Ishikawa (cell line): Measurements from ENCODE around the gene TBPL1.

Experiments
- CEBPB ChIP-seq: IDR thresholded peaks from 2 replicates; pipeline ENCODE4 v1.6.1; 2012
- CREB1 ChIP-seq: IDR thresholded peaks from 2 replicates; pipeline ENCODE4 v1.6.1; 2012; ENCODE audit warnings: low read depth
- EGR1 ChIP-seq: IDR thresholded peaks from 2 replicates; pipeline ENCODE4 v1.6.1; 2012
- EP300 ChIP-seq: IDR thresholded peaks from 2 replicates; pipeline ENCODE4 v1.6.1; 2012; ENCODE audit warnings: borderline replicate concordance
- FOXM1 ChIP-seq: IDR thresholded peaks from 2 replicates; pipeline ENCODE4 v1.6.1; 2012; ENCODE audit warnings: low read depth, borderline replicate concordance
- MAX ChIP-seq: IDR thresholded peaks from 2 replicates; pipeline ENCODE4 v1.6.1; 2012
- NFIC ChIP-seq: IDR thresholded peaks from 2 replicates; pipeline ENCODE4 v1.6.1; 2012
- RAD21 ChIP-seq: IDR thresholded peaks from 2 replicates; pipeline ENCODE4 v1.6.1; 2012; ENCODE audit warnings: low read depth
- REST ChIP-seq: IDR thresholded peaks from 2 replicates; pipeline ENCODE4 v1.6.1; 2012; ENCODE audit warnings: low read depth, mild to moderate bottlenecking
- TAF1 ChIP-seq: IDR thresholded peaks from 2 replicates; pipeline ENCODE4 v1.6.1; 2012; ENCODE audit warnings: low read depth, mild to moderate bottlenecking
- TCF12 ChIP-seq: IDR thresholded peaks from 2 replicates; pipeline ENCODE4 v1.6.1; 2012; ENCODE audit warnings: low read depth
- TEAD4 ChIP-seq: IDR thresholded peaks from 2 replicates; pipeline ENCODE4 v1.6.1; 2012
- USF1 ChIP-seq: IDR thresholded peaks from 2 replicates; pipeline ENCODE4 v1.6.1; 2012
- YY1 ChIP-seq: IDR thresholded peaks from 2 replicates; pipeline ENCODE4 v1.6.1; 2012; ENCODE audit warnings: low read depth
- ZBTB7A ChIP-seq: IDR thresholded peaks from 2 replicates; pipeline ENCODE4 v1.6.1; 2012; ENCODE audit warnings: low read depth

TBPL1 gene

GRCh38 chr6:134010400-134010799, 57.4 kb downstream of the TBPL1 start:
- no peak for TF ChIP-seq RAD21
- TF ChIP-seq USF1: no peak
- no peak for TF ChIP-seq TAF1
- TF ChIP-seq MAX: no peak
- TF ChIP-seq NFIC: no peak
- TF ChIP-seq REST: no peak
- no peak for TF ChIP-seq TEAD4
- no peak for TF ChIP-seq EGR1
- no peak for TF ChIP-seq FOXM1
- no peak for TF ChIP-seq YY1
- no peak for TF ChIP-seq ZBTB7A

GRCh38 chr6:134010974-134011373, 58.0 kb downstream of the TBPL1 start:
- TF ChIP-seq CREB1 (no peak), FOXM1 (no peak), RAD21 (no peak), CEBPB (no peak), TEAD4 (no peak)

GRCh38 chr6:134014588-134015137, 61.6 kb downstream of the TBPL1 start:
- TF ChIP-seq TEAD4 (no peak), CEBPB (no peak), FOXM1 (no peak), TCF12 (no peak), RAD21 (no peak), MAX (no peak), EGR1 (no peak), CREB1 (no peak)

GRCh38 chr6:134015719-134016557, 62.9 kb downstream of the TBPL1 start:
- TF ChIP-seq TCF12: no peak

- TF ChIP-seq TEAD4 (no peak), TCF12 (no peak), ZBTB7A (no peak), TAF1 (no peak), USF1 (no peak), RAD21 (no peak), FOXM1 (no peak), CEBPB (no peak), MAX (no peak), EGR1 (no peak), REST (no peak), NFIC (no peak), EP300 (no peak), CREB1 (no peak), YY1 (no peak)
These were observed 63.5 kb downstream of the TBPL1 start for GRCh38 chr6:134016558-134016814.

- no peak for TF ChIP-seq EGR1
- TF ChIP-seq TEAD4: no peak
- no peak for TF ChIP-seq FOXM1
- no peak for TF ChIP-seq CEBPB
- TF ChIP-seq EP300: no peak
- no peak for TF ChIP-seq TCF12
- no peak for TF ChIP-seq CREB1
- no peak for TF ChIP-seq TAF1
- no peak for TF ChIP-seq REST
- TF ChIP-seq YY1: no peak
- no peak for TF ChIP-seq RAD21
- TF ChIP-seq MAX: no peak
- no peak for TF ChIP-seq USF1
- TF ChIP-seq ZBTB7A: no peak
- no peak for TF ChIP-seq NFIC
These were observed 67.0 kb downstream of the TBPL1 start for GRCh38 chr6:134020071-134020470.
